Occipital lobe (tissue), 2 donors: ENCODE measurements around the gene GABRR2. TPM values are rescaled to one million over a fixed set of nuclear protein-coding genes. Genes with fewer than 3 reads are reported as not detected.
"Not testable (repeated sequence)": the region's sequence is repeated elsewhere in the genome, so short reads cannot be mapped to it uniquely, and the experiment has no call there.

Experiments
- DNase-seq: peaks from one replicate; lab custom pipeline; 2025; lab: John Stamatoyannopoulos, UW
- total RNA-seq: library from RNA; depleted of rRNA; stranded (reverse); fragments of >200 nt; gene quantifications from one replicate; pipeline ENCODE4 v1.2.3, GENCODE V29; 2014

Gene GABRR2
- total RNA-seq, 1 donor from 2014 or later = 0.16 TPM

- no peak for DNase-seq
These were observed 56.2 kb downstream of the GABRR2 start for GRCh38 chr6:89258912-89259311.

GRCh38 chr6:89257781-89258180 is 57.3 kb downstream of the GABRR2 start:
- DNase-seq = no peak

- DNase-seq = no peak
These were observed 57.8 kb downstream of the GABRR2 start for GRCh38 chr6:89257346-89257745.

GRCh38 chr6:89255417-89255816 is 59.7 kb downstream of the GABRR2 start:
- no peak for DNase-seq

- no peak for DNase-seq
These were observed 60.5 kb downstream of the GABRR2 start for GRCh38 chr6:89254569-89254968.

- DNase-seq = no peak
These were observed 62.2 kb downstream of the GABRR2 start for GRCh38 chr6:89252907-89253306.

- no peak for DNase-seq
These were observed 63.1 kb downstream of the GABRR2 start for GRCh38 chr6:89251976-89252375.

GRCh38 chr6:89251170-89251569 is 63.9 kb downstream of the GABRR2 start:
- no peak for DNase-seq

- no peak for DNase-seq
These were observed 64.9 kb downstream of the GABRR2 start for GRCh38 chr6:89250239-89250638.

GRCh38 chr6:89244241-89244985 is 70.7 kb downstream of the GABRR2 start:
- DNase-seq = no peak

GRCh38 chr6:89243331-89243629 is 71.8 kb downstream of the GABRR2 start:
- DNase-seq = no peak

- no peak for DNase-seq
These were observed 72.3 kb downstream of the GABRR2 start for GRCh38 chr6:89242574-89243330.

- no peak for DNase-seq
These were observed 75.8 kb downstream of the GABRR2 start for GRCh38 chr6:89239338-89239737.

- no peak for DNase-seq
These were observed 77.9 kb downstream of the GABRR2 start for GRCh38 chr6:89237158-89237557.

GRCh38 chr6:89233605-89234004 is 81.5 kb downstream of the GABRR2 start:
- DNase-seq = not testable (repeated sequence)

- no peak for DNase-seq
These were observed 92.4 kb downstream of the GABRR2 start for GRCh38 chr6:89222712-89223039.

- no peak for DNase-seq
These were observed 93.0 kb downstream of the GABRR2 start for GRCh38 chr6:89221971-89222711.

GRCh38 chr6:89221129-89221528 is 94.0 kb downstream of the GABRR2 start:
- DNase-seq = no peak

- no peak for DNase-seq
These were observed 97.7 kb downstream of the GABRR2 start, which contains the start of gene GABRR1 for GRCh38 chr6:89217299-89217910. TSS of gene GABRR1 (minus strand) at chr6:89217358. CDS start at chr6:89217322, 36 bp downstream.

- no peak for DNase-seq
These were observed 98.7 kb downstream of the GABRR2 start for GRCh38 chr6:89216411-89216810.

GRCh38 chr6:89215391-89215790 is 99.7 kb downstream of the GABRR2 start:
- DNase-seq = no peak

- no peak for DNase-seq
These were observed 100.9 kb downstream of the GABRR2 start for GRCh38 chr6:89214197-89214596.
